ENCODE measurements around the gene GSAP.
"Not testable (repeated sequence)": the region's sequence is repeated elsewhere in the genome, so short reads cannot be mapped to it uniquely, and the experiment has no call there.

GSAP gene

GRCh38 chr7:77353911-77354310 is 62.2 kb downstream of the GSAP start:
- no peak for DNase-seq

DNA sequence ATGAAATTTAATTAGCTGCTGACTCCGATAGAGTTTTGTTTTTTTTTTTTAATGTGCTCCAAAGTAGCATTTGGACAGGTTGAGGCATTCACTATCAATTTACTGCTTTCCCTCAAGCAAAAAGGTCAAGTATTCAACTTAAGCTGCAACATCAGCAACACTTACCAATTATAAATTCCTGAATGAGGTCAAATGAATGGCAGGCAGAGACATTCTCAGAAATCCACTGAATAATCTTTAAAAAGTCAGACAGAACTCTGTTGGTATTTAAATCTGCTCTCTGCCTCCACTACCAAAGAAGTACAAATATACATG is 62.8 kb downstream of the GSAP start:
- DNase-seq = no peak

- DNase-seq = no peak
Observed at GRCh38 chr7:77352665-77353406, 63.3 kb downstream of the GSAP start.

- DNase-seq = no peak
Observed at GRCh38 chr7:77351539-77352004, 64.6 kb downstream of the GSAP start.

GRCh38 chr7:77349141-77349540 is 67.0 kb downstream of the GSAP start:
- no peak for DNase-seq

GRCh38 chr7:77348371-77348813 is 67.8 kb downstream of the GSAP start:
- no peak for DNase-seq

GRCh38 chr7:77346441-77346840 is 69.7 kb downstream of the GSAP start:
- DNase-seq = no peak

- not testable (repeated sequence) for DNase-seq
Observed at GRCh38 chr7:77345426-77345825, 70.7 kb downstream of the GSAP start.

- DNase-seq = no peak
Observed at GRCh38 chr7:77339726-77340125, 76.4 kb downstream of the GSAP start.

GRCh38 chr7:77338883-77339629 is 77.1 kb downstream of the GSAP start:
- DNase-seq = no peak

- no peak for DNase-seq
Observed at GRCh38 chr7:77338260-77338659, 77.9 kb downstream of the GSAP start.

GRCh38 chr7:77337456-77337990 is 78.6 kb downstream of the GSAP start:
- no peak for DNase-seq

DNA sequence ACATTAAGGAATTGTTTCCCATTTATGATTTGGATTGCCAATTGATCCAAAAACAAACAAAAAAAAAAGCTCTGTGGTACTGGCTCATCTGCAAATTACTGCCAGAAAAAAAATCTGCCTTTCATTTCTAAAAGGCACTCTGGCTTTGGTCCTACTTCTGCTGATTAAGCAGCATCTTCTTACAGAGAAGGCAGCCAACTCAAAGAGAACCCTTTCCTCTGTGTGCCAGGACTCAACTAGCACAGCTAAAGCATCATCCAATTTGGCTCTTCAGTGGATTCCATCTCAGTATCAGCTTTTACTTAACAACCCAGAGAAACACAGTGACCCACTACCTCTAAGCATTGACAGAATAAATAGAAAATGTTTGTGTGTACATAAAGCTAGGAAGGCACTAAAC is 80.6 kb downstream of the GSAP start:
- no peak for DNase-seq

DNA sequence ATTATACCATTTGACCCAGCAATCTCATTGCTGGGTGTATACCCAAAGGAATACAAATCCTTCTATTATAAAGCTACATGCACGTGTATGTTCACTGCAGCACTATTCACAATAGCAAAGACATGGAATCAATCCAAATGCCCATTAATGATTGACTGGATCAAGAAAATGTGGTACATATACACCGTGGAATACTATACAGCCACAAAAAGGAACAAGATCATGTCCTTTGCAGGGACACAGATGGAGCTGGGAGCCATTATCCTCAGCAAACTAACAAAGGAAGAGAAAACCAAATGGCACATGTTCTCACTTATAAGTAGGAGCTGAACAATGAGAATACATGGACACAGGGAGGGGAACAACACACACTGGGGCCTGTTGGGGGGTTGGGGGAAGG is 82.1 kb downstream of the GSAP start:
- DNase-seq = not testable (repeated sequence)

GRCh38 chr7:77331938-77332695 is 84.0 kb downstream of the GSAP start:
- peak; percentile 25 to 27 for DNase-seq

DNA sequence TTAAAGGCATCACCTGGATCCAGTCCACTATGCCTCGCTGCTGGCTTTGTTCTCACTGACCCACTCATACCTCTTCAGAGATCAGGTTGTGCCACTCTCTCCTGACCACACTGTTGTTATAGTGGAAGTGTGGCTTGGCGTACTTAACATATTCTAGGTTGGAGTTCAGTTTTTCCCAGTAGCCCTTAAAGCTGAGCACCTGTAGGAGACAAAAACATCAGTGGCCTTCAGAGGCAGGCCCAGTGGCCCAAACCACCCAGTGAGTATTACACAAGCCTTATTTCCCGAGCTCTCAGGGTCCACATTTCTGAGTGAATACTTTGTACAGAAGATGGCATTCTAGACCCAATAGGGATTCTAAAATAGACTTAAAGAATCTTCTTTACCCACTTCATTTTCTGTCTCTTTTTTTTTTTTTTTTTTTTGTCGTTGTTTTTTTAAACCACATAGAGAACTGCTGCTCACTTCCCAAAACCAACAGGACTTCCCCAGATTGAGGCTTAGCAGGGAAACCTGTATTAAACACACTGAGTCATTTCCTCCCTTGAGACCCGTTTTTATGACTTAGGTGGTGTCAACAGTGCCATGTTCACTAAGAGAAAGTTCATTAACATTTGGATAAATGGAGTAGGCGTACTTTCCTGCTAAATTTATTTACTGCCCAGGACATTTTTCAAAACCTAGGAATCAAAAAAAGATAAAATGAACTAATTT is 85.8 kb downstream of the GSAP start:
- no peak for DNase-seq

GRCh38 chr7:77329466-77330168 is 86.5 kb downstream of the GSAP start:
- DNase-seq = no peak

DNA sequence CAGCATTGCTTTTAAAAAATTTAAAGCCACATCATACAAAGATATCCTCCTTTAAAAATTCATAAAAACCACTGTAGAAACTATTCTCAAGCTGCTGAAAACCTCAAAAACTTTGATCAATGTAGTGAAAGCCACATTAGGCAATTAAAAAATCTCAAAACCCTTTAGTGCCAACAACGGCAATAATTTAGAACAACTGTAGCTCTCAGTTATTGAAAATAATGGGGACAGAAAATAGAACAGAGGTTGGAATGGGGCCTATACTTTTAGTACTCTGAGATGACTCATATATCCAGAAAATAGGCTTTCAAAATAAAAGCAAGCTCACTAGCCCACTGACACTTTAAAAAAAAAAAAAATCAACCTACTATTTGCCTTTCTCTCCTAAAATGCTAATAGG is 87.5 kb downstream of the GSAP start:
- DNase-seq = no peak

DNA sequence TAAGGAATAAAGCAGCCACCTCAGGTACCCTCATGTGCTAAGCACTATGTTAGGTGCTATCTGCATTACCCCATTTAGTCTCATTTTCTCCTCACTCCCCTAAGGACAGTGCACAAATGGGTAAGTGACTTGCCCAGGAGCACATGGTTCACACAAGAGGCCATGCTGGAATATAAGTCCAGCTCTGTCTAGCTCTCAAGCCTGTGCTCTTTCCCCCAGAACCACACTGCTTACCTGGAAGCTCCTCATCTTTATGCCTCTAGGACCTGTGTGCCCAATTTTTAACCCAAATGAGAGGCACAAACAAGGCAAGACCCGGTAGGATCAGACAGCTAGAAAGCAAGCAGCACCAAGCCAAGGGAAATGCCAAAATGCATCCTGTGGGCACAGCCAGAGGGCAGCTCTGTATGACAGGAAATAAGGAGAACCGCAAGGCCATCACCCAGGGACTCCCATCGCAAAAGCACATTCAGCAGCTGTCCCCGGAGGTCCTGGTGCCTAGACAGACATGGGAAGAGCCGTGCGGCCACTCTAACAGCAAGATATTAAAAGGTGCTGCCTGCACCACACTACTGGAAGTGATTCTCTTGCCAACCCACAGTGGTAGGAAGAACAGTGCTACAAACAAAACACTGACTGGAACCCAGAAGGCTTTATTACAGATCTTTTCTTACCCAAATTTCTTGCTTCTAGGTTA is 88.1 kb downstream of the GSAP start:
- no peak for DNase-seq

- DNase-seq = peak in 1 of 2 experiments; percentile 31
Observed at GRCh38 chr7:77327067-77327931, 88.8 kb downstream of the GSAP start.
